Gastrocnemius medialis (tissue), 4 donors: ENCODE measurements around the gene LRRC8A. TPM values are rescaled to one million over a fixed set of nuclear protein-coding genes. Genes with fewer than 3 reads are reported as not detected.

Source experiments
- ATAC-seq, 2 donors: fragments of 150-250 bp; one replicate each; pipeline ENCODE4 v1.9.1; 2016
- DNase-seq, 2 donors: peaks; one replicate each; pipeline ENCODE4 v3.0.0-alpha.2; 2019
- H3K27ac ChIP-seq, 4 donors: fragments of 200-600 bp; sonication (generic); 1 replicate in 1 of 4; 2 replicates in 3 of 4; pipeline ENCODE4 v1.5.1; 2016 to 2018; ENCODE audit warnings: mild to moderate bottlenecking in 2 of 4, moderate library complexity in 1 of 4
- H3K27me3 ChIP-seq, 3 donors: fragments of 200-600 bp; sonication (generic) in 2 of 3; 1 replicate in 1 of 3; 2 replicates in 2 of 3; pipeline versions ENCODE4 v1.5.1 to v1.6.0; 2016 to 2019; ENCODE audit warnings: mild to moderate bottlenecking in 1 of 3, moderate library complexity in 1 of 3
- H3K36me3 ChIP-seq, 2 donors: fragments of 200-600 bp; sonication (generic) in 1 of 2; one replicate each; pipeline ENCODE4 v1.5.1; 2017 to 2018
- H3K4me1 ChIP-seq, 2 donors: fragments of 200-600 bp; sonication (generic) in 1 of 2; one replicate each; pipeline ENCODE4 v1.5.1; 2016 to 2017; ENCODE audit warnings: mild to moderate bottlenecking in 2 of 2
- H3K4me3 ChIP-seq, 4 donors: fragments of 200-600 bp; sonication (generic) in 3 of 4; 1 replicate in 1 of 4; 2 replicates in 3 of 4; pipeline ENCODE4 v1.5.1; 2016 to 2019; ENCODE audit warnings: mild to moderate bottlenecking in 2 of 4
- H3K9me3 ChIP-seq, 3 donors: fragments of 200-600 bp; sonication (generic) in 2 of 3; 1 replicate in 1 of 3; 2 replicates in 2 of 3; pipeline ENCODE4 v1.5.1; 2016 to 2019
- POLR2A ChIP-seq, 2 donors: fragments of 450-650 bp; IDR thresholded peaks; one replicate each; pipeline ENCODE4 v1.6.1; 2017; ENCODE audit warnings: antibody characterized with exemption in 2 of 2, mild to moderate bottlenecking in 2 of 2, moderate library complexity in 2 of 2
- in situ Hi-C, 4 donors: fragments of 200-750 bp; cut with MboI; loops; one replicate each; pipeline versions ENCODE4 v1.15.0 to v1.8.0; 2017; ENCODE audit warnings: low sequenced_read_pairs in 4 of 4
- intact Hi-C: fragments of 100-400 bp; cut with DNase I; formaldehyde crosslinking; loops from one replicate; pipeline ENCODE4 v1.15.1; 2023; ENCODE audit warnings: low total_unique reads
- total RNA-seq, 4 donors: library from RNA; depleted of rRNA; stranded (reverse); fragments of >200 nt; gene quantifications; one replicate each; pipeline versions ENCODE4 v1.1.0 to v1.2.3, GENCODE V29; 2016
- TF ChIP-seq, protein P1 (sequence below), 5 experiments: fragments of 450-650 bp in 3 of 5; fragments of 200-600 bp in 2 of 5; sonication (generic) in 2 of 5; IDR thresholded peaks in 4 of 5; conservative IDR thresholded peaks in 1 of 5; 1 replicate in 4 of 5; 2 replicates in 1 of 5; pipeline ENCODE4 v1.5.1; 2016 to 2019; ENCODE audit warnings: antibody characterized with exemption in 5 of 5, mild to moderate bottlenecking in 3 of 5, moderate library complexity in 3 of 5

LRRC8A gene
- total RNA-seq, 4 donors from 2014 or later, result 24.4 to 28.4 (median 27.0) TPM

DNA sequence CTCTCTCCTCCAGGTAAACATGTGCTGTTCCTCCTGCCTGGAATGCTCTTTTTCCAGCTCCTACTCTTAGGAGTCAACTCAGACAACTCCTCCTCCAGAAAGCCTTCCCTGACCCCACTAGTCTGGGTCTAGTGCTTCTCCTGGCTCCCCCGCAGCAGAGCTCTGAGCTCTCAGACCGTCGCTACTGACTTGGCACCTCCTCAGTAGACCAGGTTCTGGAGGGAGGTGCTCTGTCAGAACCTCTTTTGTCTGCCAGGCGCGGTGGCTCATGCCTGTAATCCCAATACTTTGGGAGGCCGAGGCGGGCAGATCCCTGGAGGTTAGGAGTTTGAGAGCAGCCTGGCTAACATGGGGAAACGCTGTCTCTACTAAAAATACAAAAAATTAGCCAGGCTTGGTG, 3.4 kb downstream of the LRRC8A start:
- ATAC-seq, result no peak
- intact Hi-C loops, result no loop called here
- no peaks in the 10 kb centered on the region for H3K9me3 ChIP-seq
- peak overlapping the region in 3 of 4 donors; percentile 32 to 98 (median 47) for H3K27ac ChIP-seq
- H3K27me3 ChIP-seq, result no peaks in the 10 kb centered on the region
- no peak for TF ChIP-seq POLR2A (IDR thresholded peaks at IDR 0.05)
- TF ChIP-seq, protein P1, sequence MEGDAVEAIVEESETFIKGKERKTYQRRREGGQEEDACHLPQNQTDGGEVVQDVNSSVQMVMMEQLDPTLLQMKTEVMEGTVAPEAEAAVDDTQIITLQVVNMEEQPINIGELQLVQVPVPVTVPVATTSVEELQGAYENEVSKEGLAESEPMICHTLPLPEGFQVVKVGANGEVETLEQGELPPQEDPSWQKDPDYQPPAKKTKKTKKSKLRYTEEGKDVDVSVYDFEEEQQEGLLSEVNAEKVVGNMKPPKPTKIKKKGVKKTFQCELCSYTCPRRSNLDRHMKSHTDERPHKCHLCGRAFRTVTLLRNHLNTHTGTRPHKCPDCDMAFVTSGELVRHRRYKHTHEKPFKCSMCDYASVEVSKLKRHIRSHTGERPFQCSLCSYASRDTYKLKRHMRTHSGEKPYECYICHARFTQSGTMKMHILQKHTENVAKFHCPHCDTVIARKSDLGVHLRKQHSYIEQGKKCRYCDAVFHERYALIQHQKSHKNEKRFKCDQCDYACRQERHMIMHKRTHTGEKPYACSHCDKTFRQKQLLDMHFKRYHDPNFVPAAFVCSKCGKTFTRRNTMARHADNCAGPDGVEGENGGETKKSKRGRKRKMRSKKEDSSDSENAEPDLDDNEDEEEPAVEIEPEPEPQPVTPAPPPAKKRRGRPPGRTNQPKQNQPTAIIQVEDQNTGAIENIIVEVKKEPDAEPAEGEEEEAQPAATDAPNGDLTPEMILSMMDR (IDR thresholded peaks at IDR 0.05 in 4 of 5, conservative IDR thresholded peaks at IDR 0.05 in 1 of 5), result no peak
- in situ Hi-C loops, result no loop called here
- H3K4me3 ChIP-seq, result peak overlapping the region in 1 of 4 donors; percentile 96
- peaks cover 0 to 31% of the 10 kb centered on the region in 2 donors for H3K36me3 ChIP-seq
- H3K4me1 ChIP-seq, result peaks cover 38 to 40% of the 10 kb centered on the region in 2 donors
- DNase-seq, result no peak

DNA sequence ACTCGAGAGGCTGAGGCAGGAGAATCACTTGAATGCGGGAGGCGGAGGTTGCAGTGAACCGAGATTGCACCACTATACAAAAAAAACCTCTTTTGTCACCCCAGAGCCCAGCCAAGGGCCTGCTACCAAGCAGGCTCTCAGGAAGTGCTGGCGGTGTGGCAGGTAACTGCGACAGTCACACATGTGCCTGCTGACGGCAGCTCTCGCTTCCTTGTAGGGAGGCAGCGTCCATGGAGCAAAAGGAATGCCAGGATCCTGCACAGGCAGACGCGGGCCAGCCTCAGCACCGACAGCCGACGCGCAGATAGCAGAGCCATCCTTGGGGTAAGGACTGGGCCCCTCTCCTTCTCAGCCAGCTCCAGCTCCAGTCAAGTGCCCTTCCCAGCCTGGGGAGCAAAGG, 3.9 kb downstream of the LRRC8A start:
- Histone ChIP-seq H3K36me3 (peaks cover 0 to 34% of the 10 kb centered on the region in 2 donors), H3K4me1 (peaks cover 34 to 40% of the 10 kb centered on the region in 2 donors)
- DNase-seq, result no peak

GRCh38 chr9:128886211-128886891, 4.4 kb downstream of the LRRC8A start:
- Histone ChIP-seq H3K4me3 (peak overlapping the region in 1 of 4 donors; percentile 96), H3K27me3 (no peaks in the 10 kb centered on the region), H3K4me1 (peaks cover 29 to 40% of the 10 kb centered on the region in 2 donors), H3K27ac (peak overlapping the region in 3 of 4 donors; percentile 1 to 98 (median 32)), H3K9me3 (no peaks in the 10 kb centered on the region), H3K36me3 (peaks cover 0 to 37% of the 10 kb centered on the region in 2 donors)
- TF ChIP-seq, protein P1 (IDR thresholded peaks at IDR 0.05 in 4 of 5, conservative IDR thresholded peaks at IDR 0.05 in 1 of 5), result no peak
- no peak for TF ChIP-seq POLR2A (IDR thresholded peaks at IDR 0.05)
- DNase-seq (no peak), ATAC-seq (no peak)
- intact Hi-C loops, result no loop called here
- in situ Hi-C loops, result no loop called here

More for the DNA sequence above, 3.9 kb downstream of the LRRC8A start:
- ATAC-seq, result no peak
- peak overlapping the region in 3 of 4 donors; percentile 1 to 98 (median 32) for H3K27ac ChIP-seq
- no peaks in the 10 kb centered on the region for H3K9me3 ChIP-seq
- peak overlapping the region in 1 of 4 donors; percentile 96 for H3K4me3 ChIP-seq
- no peaks in the 10 kb centered on the region for H3K27me3 ChIP-seq
- TF ChIP-seq, protein P1 (IDR thresholded peaks at IDR 0.05 in 4 of 5, conservative IDR thresholded peaks at IDR 0.05 in 1 of 5), result no peak
- no peak for TF ChIP-seq POLR2A (IDR thresholded peaks at IDR 0.05)
- in situ Hi-C loops (no loop called here), intact Hi-C loops (no loop called here)

DNA sequence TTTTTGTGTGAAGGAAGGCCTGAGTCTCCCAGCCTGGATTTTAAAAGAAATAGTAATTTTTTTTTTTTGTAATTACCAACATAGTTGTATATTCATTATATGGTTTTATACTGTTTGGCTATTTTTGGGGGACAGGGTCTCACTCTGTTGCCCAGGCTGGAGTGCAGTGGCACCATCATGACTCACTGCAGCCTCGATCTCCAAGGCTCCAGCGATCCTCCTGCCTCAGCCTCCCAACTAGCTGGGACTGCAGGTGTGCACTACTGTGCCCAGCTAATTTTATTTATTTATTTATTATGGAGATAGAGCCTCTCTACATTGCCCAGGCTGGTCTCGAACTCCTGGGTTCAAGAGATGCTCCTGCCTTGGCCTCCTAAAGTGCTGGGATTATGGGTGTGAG, 5.1 kb downstream of the LRRC8A start:
- Histone ChIP-seq H3K27me3 (no peaks in the 10 kb centered on the region), H3K9me3 (no peaks in the 10 kb centered on the region), H3K4me1 (peaks cover 34 to 46% of the 10 kb centered on the region in 2 donors), H3K27ac (peak overlapping the region in 3 of 4 donors; percentile 32 to 54 (median 46)), H3K36me3 (peaks cover 0 to 37% of the 10 kb centered on the region in 2 donors), H3K4me3 (no peak overlapping the region)
- intact Hi-C loops, result no loop called here
- ATAC-seq (no peak), DNase-seq (no peak)
- TF ChIP-seq POLR2A (IDR thresholded peaks at IDR 0.05), result no peak
- TF ChIP-seq, protein P1 (IDR thresholded peaks at IDR 0.05 in 4 of 5, conservative IDR thresholded peaks at IDR 0.05 in 1 of 5), result no peak
- in situ Hi-C loops, result no loop called here
